OCI-M2 (cell line): ENCODE measurements around the gene CD300A.
"Not testable (repeated sequence)": the region's sequence is repeated elsewhere in the genome, so short reads cannot be mapped to it uniquely, and the experiment has no call there.

ENCODE experiments used
- DNase-seq: peaks from one replicate; lab custom pipeline; 2025; ENCODE audit not compliant: unreplicated experiment; lab: John Stamatoyannopoulos, UW

The CD300A gene

GRCh38 chr17:74478420-74479100, 12.1 kb downstream of the CD300A start:
- no peak for DNase-seq

- DNase-seq: no peak
Observed at GRCh38 chr17:74480290-74480689, 13.9 kb downstream of the CD300A start.

DNA sequence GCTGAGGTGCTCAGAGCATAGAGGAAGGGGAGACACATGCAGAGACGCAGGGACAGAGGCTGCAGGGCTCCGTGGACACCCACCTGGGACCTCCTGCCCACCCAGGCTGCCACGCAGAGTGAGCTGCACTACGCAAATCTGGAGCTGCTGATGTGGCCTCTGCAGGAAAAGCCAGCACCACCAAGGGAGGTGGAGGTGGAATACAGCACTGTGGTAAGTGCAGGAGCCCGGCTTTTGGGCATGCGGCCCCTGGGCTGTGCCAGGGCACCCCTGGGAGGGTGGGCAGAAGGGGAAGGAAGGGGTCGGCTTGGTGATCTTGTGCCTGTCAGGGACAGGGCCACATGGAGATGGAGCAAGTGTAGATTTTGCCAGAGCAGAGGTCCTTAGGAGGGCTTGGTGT, 15.2 kb downstream of the CD300A start:
- DNase-seq: no peak

DNA sequence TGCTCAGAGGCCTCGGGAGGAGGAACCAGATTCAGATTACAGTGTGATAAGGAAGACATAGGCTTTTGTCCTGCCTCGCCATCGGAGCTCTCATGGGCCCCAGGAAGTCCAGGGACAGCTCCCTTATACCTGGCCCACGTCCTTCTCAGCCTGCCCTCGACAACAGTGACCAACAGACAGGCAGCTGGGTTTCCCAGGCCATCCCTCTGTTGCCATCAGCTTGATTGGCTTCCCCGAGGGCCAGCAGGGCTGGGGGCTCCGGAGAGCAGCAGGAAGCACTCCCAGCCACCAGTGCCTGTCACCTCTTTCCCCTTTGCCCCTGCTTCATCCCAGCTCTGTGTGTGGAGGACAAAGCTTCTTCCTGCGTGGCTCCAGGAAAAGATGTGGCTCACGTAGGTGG, 17.6 kb downstream of the CD300A start:
- no peak for DNase-seq

DNA sequence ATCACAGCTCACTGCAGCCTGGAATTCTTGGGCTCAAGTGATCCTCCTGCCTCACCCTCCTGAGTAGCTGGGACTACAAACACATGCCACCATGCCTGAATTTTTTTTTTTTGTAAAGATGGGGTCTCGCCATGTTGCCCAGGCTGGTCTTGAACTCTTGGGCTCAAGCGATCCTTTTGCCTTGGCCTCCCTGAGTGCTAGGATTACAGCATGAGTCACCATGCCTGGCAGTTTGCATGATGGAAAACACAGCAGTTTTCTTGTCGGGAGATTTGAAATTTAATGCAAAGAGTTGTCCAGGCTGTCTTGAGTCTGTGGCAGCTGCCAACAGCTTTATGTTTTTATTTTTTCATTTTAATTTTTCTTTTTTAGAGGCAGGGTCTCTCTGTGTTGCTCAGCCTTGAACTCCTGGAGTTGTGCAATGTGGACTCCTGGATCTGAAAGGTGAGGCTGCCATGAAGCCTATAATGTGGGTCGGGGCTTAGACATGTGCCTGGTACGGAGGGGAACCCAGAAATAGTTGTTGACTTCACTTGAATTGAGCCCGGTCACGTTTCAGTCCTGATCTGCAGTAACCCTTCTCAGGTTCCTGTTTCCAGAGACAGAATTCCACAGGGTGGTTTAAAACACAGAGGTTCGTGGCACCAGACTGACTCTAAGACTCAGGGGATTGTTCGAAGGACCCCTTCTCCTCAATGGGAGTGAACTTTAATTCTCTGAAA, 18.7 kb downstream of the CD300A start:
- no peak for DNase-seq

GRCh38 chr17:74485841-74486240, 19.4 kb downstream of the CD300A start:
- no peak for DNase-seq

- DNase-seq: not testable (repeated sequence)
Observed at GRCh38 chr17:74488276-74488675, 21.8 kb downstream of the CD300A start.

DNA sequence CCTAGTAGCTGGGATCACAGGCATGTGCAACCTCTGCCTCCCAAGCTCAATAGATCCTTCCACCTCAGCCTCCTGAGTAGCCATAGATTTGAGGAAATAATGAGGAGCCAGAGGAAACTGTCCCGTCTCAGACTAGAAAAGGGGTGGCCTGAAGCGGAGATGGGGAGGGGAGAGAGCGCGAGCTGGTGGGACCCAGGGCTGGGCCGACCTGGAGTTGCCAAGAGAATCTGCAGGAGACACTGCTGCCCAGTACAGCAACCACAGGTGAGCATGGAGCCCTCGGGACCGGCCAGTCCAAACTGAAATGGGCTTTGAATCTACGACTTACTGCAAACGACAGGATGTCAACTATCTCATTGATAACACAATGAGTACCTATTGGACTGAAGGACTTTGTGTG, 24.3 kb downstream of the CD300A start:
- DNase-seq: no peak

DNA sequence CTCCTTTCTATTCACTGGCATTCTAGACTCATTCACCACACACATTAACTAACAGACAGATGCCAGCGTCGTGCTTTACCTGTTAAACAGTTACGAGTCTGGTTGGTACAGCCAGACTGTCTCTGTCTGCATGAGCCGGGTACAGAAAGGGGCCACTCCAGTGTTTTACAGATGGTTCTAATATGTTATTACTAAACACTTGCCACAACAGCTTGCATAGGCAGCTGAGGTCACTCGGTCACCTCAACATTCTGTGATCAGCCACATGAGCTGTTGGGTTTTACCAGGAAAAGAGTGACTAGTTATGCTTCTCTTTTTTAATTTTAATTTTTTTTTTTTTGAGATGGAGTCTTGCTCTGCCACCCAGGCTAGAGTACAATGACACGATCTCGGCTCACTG, 25.2 kb downstream of the CD300A start:
- DNase-seq: no peak

- no peak for DNase-seq
Observed at GRCh38 chr17:74493331-74493833, 26.9 kb downstream of the CD300A start.

GRCh38 chr17:74497471-74497870, 31.0 kb downstream of the CD300A start:
- DNase-seq: no peak

GRCh38 chr17:74499992-74500391, 33.6 kb downstream of the CD300A start:
- DNase-seq: no peak

DNA sequence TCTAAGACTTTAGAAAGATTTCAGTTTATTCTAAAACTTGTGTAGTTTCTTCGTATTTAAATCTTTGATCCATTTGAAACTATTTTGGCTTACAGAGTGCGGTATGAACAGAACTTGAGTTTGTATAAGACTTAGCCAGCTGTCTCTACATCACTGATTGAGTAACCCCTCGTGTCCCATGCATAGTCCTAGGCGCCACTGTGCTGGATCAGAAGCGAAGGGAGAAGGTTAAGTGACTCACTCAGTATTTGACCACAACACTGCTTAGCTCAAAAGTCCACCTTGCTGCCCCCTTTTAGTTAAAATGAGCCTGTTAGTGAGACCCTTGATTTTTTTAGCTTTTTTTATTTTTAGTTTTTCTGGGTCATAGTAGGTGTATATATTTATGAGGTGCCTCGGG, 36.4 kb downstream of the CD300A start:
- no peak for DNase-seq

DNA sequence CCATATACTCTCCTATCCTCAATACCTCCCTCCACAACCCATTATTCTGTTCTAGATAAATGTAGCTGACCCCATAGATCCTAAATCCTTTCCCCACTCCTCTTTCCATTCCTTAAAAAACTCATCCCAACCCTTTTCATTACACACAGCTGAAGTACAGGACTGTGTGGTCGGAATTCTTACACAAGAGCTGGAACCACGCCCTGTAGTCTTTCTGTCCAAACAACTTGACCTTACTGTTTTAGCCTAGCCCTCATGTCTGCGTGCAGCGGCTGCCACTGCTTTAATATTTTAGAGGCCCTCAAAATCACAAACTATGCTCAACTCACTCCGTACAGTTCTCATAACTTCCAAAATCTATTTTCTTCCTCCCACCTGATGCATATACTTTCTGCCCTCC, 37.5 kb downstream of the CD300A start:
- DNase-seq: not testable (repeated sequence)

DNA sequence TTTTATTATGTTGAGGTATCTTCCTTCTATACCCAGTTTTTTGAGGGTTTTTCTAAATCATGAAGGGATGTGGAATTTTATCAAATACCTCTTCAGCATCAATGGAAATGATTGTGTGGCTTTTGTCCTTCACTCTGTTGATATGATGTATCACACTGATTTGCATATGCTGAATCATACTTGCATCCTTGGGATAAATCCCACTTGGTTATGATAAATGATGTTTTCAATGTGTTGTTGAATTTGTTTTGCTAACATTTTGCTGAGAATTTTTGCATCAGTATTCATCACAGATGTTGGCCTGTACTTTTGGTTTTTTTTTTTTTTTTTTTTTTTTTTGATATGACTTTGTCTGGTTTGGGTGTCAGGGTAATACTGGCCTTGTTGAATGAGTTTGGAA, 41.7 kb downstream of the CD300A start:
- no peak for DNase-seq

GRCh38 chr17:74512036-74512435, 45.6 kb downstream of the CD300A start:
- DNase-seq: no peak

GRCh38 chr17:74512624-74513091, 46.2 kb downstream of the CD300A start:
- DNase-seq: no peak

- no peak for DNase-seq
Observed at GRCh38 chr17:74513987-74514631, 47.7 kb downstream of the CD300A start.

DNA sequence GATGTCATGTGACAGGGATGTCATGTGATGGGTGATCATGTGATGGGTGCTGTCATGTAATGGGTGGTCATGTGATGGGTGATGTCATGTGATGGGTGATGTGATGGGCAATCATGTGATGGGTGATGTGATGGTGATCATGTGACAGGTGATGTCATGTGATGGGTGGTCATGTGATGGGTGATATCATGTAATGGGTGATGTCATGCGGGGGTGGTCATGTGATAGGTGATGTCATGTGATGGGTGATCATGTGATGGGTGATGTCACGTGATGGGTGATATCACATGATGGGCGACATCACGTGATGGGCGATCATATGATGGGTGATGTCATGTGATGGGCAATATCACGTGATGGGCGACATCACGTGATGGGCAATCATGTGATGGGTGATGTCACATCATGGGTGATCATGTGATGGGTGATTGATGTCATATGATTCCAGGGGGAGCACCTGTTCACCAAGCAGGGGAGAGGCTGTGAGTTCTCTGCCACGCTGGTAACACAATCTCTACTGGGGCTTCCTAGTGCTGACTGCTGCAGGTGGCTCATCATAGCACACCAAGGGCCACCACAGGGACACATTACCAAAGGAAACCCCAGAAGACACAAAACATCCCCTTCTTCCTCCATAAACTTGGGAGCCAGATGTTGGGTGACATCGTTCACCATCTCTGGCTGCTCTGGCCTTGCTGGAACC, 48.3 kb downstream of the CD300A start:
- no peak for DNase-seq

- DNase-seq: no peak
Observed at GRCh38 chr17:74515941-74516340, 49.5 kb downstream of the CD300A start.

- no peak for DNase-seq
Observed at GRCh38 chr17:74516561-74517328, 50.3 kb downstream of the CD300A start.
